HEK293T (cell line): ENCODE data around the gene SLC25A47.
"Not testable (repeated sequence)": the region's sequence is repeated elsewhere in the genome, so short reads cannot be mapped to it uniquely, and the experiment has no call there.

Source experiments
- ARNT ChIP-seq: fragments of 450-650 bp; IDR thresholded peaks from 2 replicates; pipeline ENCODE4 v1.6.1; 2017; ENCODE audit warnings: mild to moderate bottlenecking
- BHLHE40 ChIP-seq: fragments of 450-650 bp; IDR thresholded peaks from 2 replicates; pipeline ENCODE4 v1.6.1; 2016; ENCODE audit warnings: mild to moderate bottlenecking, moderate library complexity, borderline replicate concordance
- CTBP1 ChIP-seq: fragments of 450-650 bp; IDR thresholded peaks from 2 replicates; pipeline ENCODE4 v1.6.1; 2016; ENCODE audit warnings: borderline replicate concordance
- ELF4 ChIP-seq: fragments of 450-650 bp; IDR thresholded peaks from 2 replicates; pipeline ENCODE4 v1.6.1; 2017; ENCODE audit warnings: antibody characterized with exemption
- FOXA1 ChIP-seq: fragments of 450-650 bp; IDR thresholded peaks from 2 replicates; pipeline ENCODE4 v1.6.1; 2016; ENCODE audit warnings: mild to moderate bottlenecking
- FOXM1 ChIP-seq: fragments of 450-650 bp; IDR thresholded peaks from 2 replicates; pipeline ENCODE4 v1.6.1; 2017; ENCODE audit warnings: mild to moderate bottlenecking, borderline replicate concordance
- L3MBTL2 ChIP-seq: fragments of 450-650 bp; conservative IDR thresholded peaks from 2 replicates; pipeline ENCODE4 v1.6.1; 2016; ENCODE audit warnings: mild to moderate bottlenecking
- LEF1 ChIP-seq: fragments of 450-650 bp; IDR thresholded peaks from 2 replicates; pipeline ENCODE4 v1.6.1; 2017; ENCODE audit warnings: mild to moderate bottlenecking, borderline replicate concordance
- NFRKB ChIP-seq: fragments of 450-650 bp; IDR thresholded peaks from 2 replicates; pipeline ENCODE4 v1.6.1; 2016; ENCODE audit warnings: mild to moderate bottlenecking, moderate library complexity
- SP1 ChIP-seq: fragments of 450-650 bp; IDR thresholded peaks from 2 replicates; pipeline ENCODE4 v1.6.1; 2017
- SUZ12 ChIP-seq: fragments of 450-650 bp; IDR thresholded peaks from 2 replicates; pipeline ENCODE4 v1.6.1; 2016; ENCODE audit warnings: mild to moderate bottlenecking
- TARDBP ChIP-seq: fragments of 450-650 bp; IDR thresholded peaks from 2 replicates; pipeline ENCODE4 v1.6.1; 2016
- TF ChIP-seq, protein P1 (sequence below): fragments of 450-650 bp; IDR thresholded peaks from 2 replicates; pipeline ENCODE4 v1.6.1; 2016

- TF ChIP-seq, protein P1, sequence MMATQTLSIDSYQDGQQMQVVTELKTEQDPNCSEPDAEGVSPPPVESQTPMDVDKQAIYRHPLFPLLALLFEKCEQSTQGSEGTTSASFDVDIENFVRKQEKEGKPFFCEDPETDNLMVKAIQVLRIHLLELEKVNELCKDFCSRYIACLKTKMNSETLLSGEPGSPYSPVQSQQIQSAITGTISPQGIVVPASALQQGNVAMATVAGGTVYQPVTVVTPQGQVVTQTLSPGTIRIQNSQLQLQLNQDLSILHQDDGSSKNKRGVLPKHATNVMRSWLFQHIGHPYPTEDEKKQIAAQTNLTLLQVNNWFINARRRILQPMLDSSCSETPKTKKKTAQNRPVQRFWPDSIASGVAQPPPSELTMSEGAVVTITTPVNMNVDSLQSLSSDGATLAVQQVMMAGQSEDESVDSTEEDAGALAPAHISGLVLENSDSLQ, result not testable (repeated sequence)
- not testable (repeated sequence) for TF ChIP-seq L3MBTL2, BHLHE40, NFRKB, SP1, CTBP1, FOXA1, FOXM1, TARDBP, SUZ12, ELF4, LEF1, ARNT
Observed at GRCh38 chr14:100296729-100297128, 26.4 kb upstream of the SLC25A47 start.
